ENCODE data around the gene REXO4.

REXO4 gene

DNA sequence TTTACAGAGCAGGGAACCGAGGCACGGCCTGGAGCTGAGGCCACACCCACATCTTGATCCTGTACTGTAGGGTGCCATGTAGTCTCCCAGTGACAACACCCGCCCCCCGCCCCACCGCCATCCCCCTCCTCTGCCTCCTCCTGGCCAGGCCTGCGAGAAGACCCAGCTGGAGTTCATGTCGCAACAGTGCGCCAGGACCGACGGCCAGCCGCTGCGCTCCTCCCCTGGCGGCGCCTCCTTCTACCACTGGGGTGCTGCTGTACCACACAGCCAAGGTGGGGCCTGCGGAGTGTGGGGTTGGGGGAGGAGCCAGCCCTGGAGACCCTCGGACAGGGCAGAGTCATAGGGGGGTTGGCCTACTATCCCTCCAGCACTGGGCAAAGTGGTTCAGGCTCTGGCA, 18.9 kb upstream of the REXO4 start:
- Histone ChIP-seq H3K36me3 (no peaks in the 10 kb centered on the region), H3K27me3 (no peaks in the 10 kb centered on the region), H3K4me3 (ENCODE audit: low read depth, low read length) (no peak overlapping the region), H3K4me1 (no peaks in the 10 kb centered on the region), H3K9me3 (no peaks in the 10 kb centered on the region)
- DNase-seq = no peak
- TF ChIP-seq, protein P1, sequence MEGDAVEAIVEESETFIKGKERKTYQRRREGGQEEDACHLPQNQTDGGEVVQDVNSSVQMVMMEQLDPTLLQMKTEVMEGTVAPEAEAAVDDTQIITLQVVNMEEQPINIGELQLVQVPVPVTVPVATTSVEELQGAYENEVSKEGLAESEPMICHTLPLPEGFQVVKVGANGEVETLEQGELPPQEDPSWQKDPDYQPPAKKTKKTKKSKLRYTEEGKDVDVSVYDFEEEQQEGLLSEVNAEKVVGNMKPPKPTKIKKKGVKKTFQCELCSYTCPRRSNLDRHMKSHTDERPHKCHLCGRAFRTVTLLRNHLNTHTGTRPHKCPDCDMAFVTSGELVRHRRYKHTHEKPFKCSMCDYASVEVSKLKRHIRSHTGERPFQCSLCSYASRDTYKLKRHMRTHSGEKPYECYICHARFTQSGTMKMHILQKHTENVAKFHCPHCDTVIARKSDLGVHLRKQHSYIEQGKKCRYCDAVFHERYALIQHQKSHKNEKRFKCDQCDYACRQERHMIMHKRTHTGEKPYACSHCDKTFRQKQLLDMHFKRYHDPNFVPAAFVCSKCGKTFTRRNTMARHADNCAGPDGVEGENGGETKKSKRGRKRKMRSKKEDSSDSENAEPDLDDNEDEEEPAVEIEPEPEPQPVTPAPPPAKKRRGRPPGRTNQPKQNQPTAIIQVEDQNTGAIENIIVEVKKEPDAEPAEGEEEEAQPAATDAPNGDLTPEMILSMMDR (IDR thresholded peaks at IDR 0.05; ENCODE audit: low read depth, low read length) = no peak

DNA sequence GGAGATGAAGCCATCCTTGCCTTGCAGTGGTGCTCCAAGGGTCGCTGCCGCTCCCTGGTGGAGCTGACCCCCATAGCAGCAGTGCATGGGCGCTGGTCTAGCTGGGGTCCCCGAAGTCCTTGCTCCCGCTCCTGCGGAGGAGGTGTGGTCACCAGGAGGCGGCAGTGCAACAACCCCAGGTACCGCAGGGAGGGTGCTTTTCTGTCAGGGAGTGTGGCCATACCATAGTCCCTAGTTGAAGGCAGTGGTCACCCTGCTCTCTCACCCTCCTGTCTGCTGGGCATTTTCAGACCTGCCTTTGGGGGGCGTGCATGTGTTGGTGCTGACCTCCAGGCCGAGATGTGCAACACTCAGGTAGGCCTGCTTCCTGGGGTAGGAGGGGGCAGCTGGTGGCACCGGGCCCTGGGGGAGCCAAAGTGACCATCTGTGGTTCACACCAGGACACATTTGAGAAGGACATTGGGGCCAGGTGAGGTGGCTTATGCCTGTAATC, 15.6 kb upstream of the REXO4 start:
- TF ChIP-seq, protein P1 (IDR thresholded peaks at IDR 0.05; ENCODE audit: low read depth, low read length) = no peak
- DNase-seq = no peak
- Histone ChIP-seq H3K27me3 (no peaks in the 10 kb centered on the region), H3K4me3 (ENCODE audit: low read depth, low read length) (no peak overlapping the region), H3K36me3 (no peaks in the 10 kb centered on the region), H3K9me3 (no peaks in the 10 kb centered on the region), H3K4me1 (no peaks in the 10 kb centered on the region)

DNA sequence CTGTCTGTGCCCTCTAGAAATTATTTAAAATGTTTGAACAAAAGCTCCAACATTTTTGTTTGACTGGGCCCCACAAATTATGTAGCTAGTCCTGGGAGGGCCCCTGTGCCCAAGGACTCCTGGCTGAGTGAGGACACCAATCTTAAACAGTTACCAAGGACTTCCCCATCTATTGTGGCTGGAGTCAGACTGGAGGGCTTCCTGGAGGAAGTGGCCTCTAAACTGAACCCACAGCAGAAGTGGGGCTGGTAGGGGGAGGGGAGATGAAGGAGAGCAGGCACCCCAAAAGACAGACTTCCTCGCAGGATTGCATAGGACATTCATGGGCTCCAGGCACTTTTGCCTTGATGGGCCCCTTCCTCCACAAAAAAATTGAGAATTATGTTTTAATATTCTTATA, 12.4 kb upstream of the REXO4 start:
- Histone ChIP-seq H3K4me3 (ENCODE audit: low read depth, low read length) (no peak overlapping the region), H3K36me3 (no peaks in the 10 kb centered on the region), H3K27me3 (no peaks in the 10 kb centered on the region), H3K4me1 (no peaks in the 10 kb centered on the region), H3K9me3 (no peaks in the 10 kb centered on the region)
- TF ChIP-seq, protein P1 (IDR thresholded peaks at IDR 0.05; ENCODE audit: low read depth, low read length) = no peak
- DNase-seq = no peak

DNA sequence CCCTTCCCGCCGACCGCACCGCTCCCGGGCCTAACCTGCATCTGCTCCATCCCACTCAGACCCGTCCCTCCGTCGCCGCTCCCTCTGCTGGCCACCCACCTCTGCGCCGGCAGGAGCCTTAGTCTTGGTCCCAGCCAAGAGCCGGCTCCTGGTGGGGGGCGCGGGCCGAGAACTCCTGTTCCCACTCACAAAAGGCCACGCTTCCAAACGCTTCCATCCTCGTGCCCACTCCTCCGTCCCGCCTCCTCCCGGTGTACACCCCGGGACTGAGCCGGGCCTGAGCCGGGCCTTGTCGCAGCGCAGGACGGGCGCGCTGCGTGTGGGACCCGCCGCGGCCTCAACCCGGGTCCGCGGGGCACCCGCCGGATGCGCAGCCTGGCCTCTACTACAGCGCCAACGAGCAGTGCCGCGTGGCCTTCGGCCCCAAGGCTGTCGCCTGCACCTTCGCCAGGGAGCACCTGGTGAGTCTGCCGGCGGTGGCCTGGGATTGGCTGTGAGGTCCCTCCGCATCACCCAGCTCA, 11.9 kb upstream of the REXO4 start:
- TF ChIP-seq, protein P1 (IDR thresholded peaks at IDR 0.05; ENCODE audit: low read depth, low read length) = peak; percentile 47
- Histone ChIP-seq H3K4me3 (ENCODE audit: low read depth, low read length) (no peak overlapping the region), H3K4me1 (no peaks in the 10 kb centered on the region), H3K27me3 (no peaks in the 10 kb centered on the region), H3K9me3 (no peaks in the 10 kb centered on the region), H3K36me3 (no peaks in the 10 kb centered on the region)
- peak; percentile 73 for DNase-seq

DNA sequence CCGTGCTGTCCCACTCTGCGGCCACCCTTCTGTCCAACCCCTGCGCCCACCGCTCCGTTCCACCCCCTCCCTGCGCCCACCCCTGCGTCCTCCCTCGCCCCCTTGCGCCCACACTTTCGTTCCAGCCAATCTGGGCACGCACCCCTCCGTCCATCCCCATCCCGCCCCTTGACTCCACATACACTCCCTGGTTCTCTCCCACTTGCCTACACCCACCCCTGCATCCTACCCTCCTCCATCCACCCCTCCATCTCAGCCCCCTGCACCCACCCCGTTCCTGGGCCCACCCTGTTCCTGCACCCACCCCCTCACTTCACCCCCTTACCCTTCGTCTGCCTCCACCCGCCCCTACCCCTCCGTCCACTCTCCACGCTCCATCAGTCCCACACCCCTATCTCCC, 11.4 kb upstream of the REXO4 start:
- no peak for DNase-seq
- H3K4me3 ChIP-seq (ENCODE audit: low read depth, low read length) = no peak overlapping the region
- no peaks in the 10 kb centered on the region for H3K9me3 ChIP-seq
- no peaks in the 10 kb centered on the region for H3K36me3 ChIP-seq
- H3K4me1 ChIP-seq = no peaks in the 10 kb centered on the region
- H3K27me3 ChIP-seq = no peaks in the 10 kb centered on the region
- TF ChIP-seq, protein P1 (IDR thresholded peaks at IDR 0.05; ENCODE audit: low read depth, low read length) = no peak

DNA sequence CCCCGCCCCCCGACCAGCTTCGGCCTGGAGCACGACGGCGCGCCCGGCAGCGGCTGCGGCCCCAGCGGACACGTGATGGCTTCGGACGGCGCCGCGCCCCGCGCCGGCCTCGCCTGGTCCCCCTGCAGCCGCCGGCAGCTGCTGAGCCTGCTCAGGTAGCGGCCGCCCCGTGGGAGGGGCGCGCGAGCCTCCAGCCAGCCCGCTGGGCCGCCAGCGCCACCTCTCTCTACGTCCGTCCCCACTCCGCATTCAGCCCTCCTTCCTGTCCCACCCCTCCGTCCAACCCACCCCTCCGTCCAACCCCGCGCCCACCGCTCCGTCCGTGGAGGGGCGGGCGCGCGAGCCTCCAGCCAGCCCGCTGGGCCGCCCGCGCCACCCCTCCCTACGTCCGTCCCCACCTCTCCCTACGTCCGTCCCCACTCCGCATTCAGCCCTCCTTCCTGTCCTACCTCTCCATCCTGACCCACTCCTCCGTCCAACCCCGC, 10.8 kb upstream of the REXO4 start:
- TF ChIP-seq, protein P1 (IDR thresholded peaks at IDR 0.05; ENCODE audit: low read depth, low read length) = no peak
- Histone ChIP-seq H3K27me3 (no peaks in the 10 kb centered on the region), H3K4me1 (no peaks in the 10 kb centered on the region), H3K9me3 (no peaks in the 10 kb centered on the region), H3K4me3 (ENCODE audit: low read depth, low read length) (peak overlapping the region; percentile 23; the same call in 1 of the 2 replicates), H3K36me3 (no peaks in the 10 kb centered on the region)
- DNase-seq = peak; percentile 70
